A549 (cell line): Measurements from ENCODE around the gene DRAXIN.

Source experiments
- CEBPB ChIP-seq, 2 experiments: fragments of >200 bp in 1 of 2; sonication (Bioruptor Twin) in 1 of 2; formaldehyde crosslinking in 1 of 2; IDR thresholded peaks; 2 replicates each; pipeline ENCODE4 v1.6.1; 2012 to 2016
- CTCF ChIP-seq: fragments of >200 bp; sonication (Bioruptor Twin); formaldehyde crosslinking; IDR thresholded peaks from 3 replicates; pipeline ENCODE4 v1.5.1; 2016
- EP300 ChIP-seq, 2 experiments: fragments of >200 bp; sonication (Bioruptor Twin); formaldehyde crosslinking; IDR thresholded peaks; 2 replicates in 1 of 2; 3 replicates in 1 of 2; pipeline ENCODE4 v1.6.1; 2016 to 2017
- HDAC2 ChIP-seq: fragments of 200-600 bp; sonication (generic); IDR thresholded peaks from 2 replicates; pipeline ENCODE4 v1.6.1; 2016
- JUN ChIP-seq, 2 experiments: fragments of >200 bp; sonication (Bioruptor Twin); formaldehyde crosslinking; IDR thresholded peaks; 2 replicates in 1 of 2; 3 replicates in 1 of 2; pipeline ENCODE4 v1.6.1; 2016 to 2017
- MYC ChIP-seq: IDR thresholded peaks from 2 replicates; pipeline ENCODE4 v1.6.1; 2012; ENCODE audit warnings: mild to moderate bottlenecking, inconsistent platforms, low read length, improper control_type of control experiment, borderline replicate concordance
- POLR2A ChIP-seq: IDR thresholded peaks from 2 replicates; pipeline ENCODE4 v1.6.1; 2012; ENCODE audit warnings: mild to moderate bottlenecking, low read length
- REST ChIP-seq: fragments of 200-600 bp; sonication (generic); IDR thresholded peaks from 2 replicates; pipeline ENCODE4 v1.6.1; 2016; ENCODE audit warnings: antibody characterized with exemption, mild to moderate bottlenecking, moderate library complexity
- RFX5 ChIP-seq: fragments of 450-650 bp; IDR thresholded peaks from 2 replicates; pipeline ENCODE4 v1.7.1; 2014; ENCODE audit warnings: antibody characterized with exemption, mild to moderate bottlenecking, moderate library complexity
- SMC3 ChIP-seq: fragments of >200 bp; sonication (Bioruptor Twin); formaldehyde crosslinking; IDR thresholded peaks from 3 replicates; pipeline ENCODE4 v1.6.1; 2018; ENCODE audit warnings: inconsistent platforms
- TP53 ChIP-seq: fragments of 250-450 bp; sonication (Bioruptor Pico); IDR thresholded peaks from 2 replicates; pipeline ENCODE4 v1.5.0; 2021; ENCODE audit warnings: mild to moderate bottlenecking, moderate library complexity
- USF2 ChIP-seq: fragments of 450-650 bp; IDR thresholded peaks from 2 replicates; pipeline ENCODE4 v1.6.1; 2014; ENCODE audit warnings: antibody characterized with exemption
- ZFP36 ChIP-seq: fragments of 450-650 bp; IDR thresholded peaks from 2 replicates; pipeline ENCODE4 v1.6.1; 2014; ENCODE audit warnings: borderline replicate concordance; ENCODE audit not compliant: partially characterized antibody
- TF ChIP-seq, protein P1 (sequence below): fragments of >200 bp; sonication (Bioruptor Twin); formaldehyde crosslinking; IDR thresholded peaks from 3 replicates; pipeline ENCODE4 v1.6.1; 2016

- TF ChIP-seq JUN (IDR thresholded peaks at IDR 0.05): no peak
- no peak for TF ChIP-seq CTCF
- no peak for TF ChIP-seq REST
- no peak for TF ChIP-seq POLR2A
- TF ChIP-seq RFX5: no peak
- no peak for TF ChIP-seq HDAC2
- TF ChIP-seq, protein P1, sequence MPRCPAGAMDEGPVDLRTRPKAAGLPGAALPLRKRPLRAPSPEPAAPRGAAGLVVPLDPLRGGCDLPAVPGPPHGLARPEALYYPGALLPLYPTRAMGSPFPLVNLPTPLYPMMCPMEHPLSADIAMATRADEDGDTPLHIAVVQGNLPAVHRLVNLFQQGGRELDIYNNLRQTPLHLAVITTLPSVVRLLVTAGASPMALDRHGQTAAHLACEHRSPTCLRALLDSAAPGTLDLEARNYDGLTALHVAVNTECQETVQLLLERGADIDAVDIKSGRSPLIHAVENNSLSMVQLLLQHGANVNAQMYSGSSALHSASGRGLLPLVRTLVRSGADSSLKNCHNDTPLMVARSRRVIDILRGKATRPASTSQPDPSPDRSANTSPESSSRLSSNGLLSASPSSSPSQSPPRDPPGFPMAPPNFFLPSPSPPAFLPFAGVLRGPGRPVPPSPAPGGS: no peak
- TF ChIP-seq TP53 (CRISPR knock-in tag): no peak
- no peak for TF ChIP-seq SMC3
- no peak for TF ChIP-seq MYC
- TF ChIP-seq ZFP36: no peak
- no peak for TF ChIP-seq USF2
- TF ChIP-seq EP300 (IDR thresholded peaks at IDR 0.05): no peak
- no peak for TF ChIP-seq CEBPB (IDR thresholded peaks at IDR 0.05)
These were observed at the start of gene DRAXIN for GRCh38 chr1:11691302-11691914.
